Breast epithelium (tissue), 4 donors: ENCODE results near the gene TCFL5. TPM values are rescaled to one million over a fixed set of nuclear protein-coding genes. Genes with fewer than 3 reads are reported as not detected.

Experiments used
- DNase-seq, 2 donors: peaks; one replicate each; pipeline ENCODE4 v3.0.0-alpha.2; 2019; ENCODE audit warnings: low spot score in 2 of 2
- H3K27ac ChIP-seq, 2 donors: fragments of 200-600 bp; sonication (generic) in 1 of 2; one replicate each; pipeline ENCODE4 v1.5.1; 2016 to 2019; ENCODE audit warnings: mild to moderate bottlenecking in 1 of 2
- H3K27me3 ChIP-seq, 2 donors: fragments of 200-600 bp; sonication (generic) in 1 of 2; one replicate each; pipeline versions ENCODE4 v1.5.1 to v1.6.0; 2017 to 2019; ENCODE audit warnings: control low read depth in 1 of 2, mild to moderate bottlenecking in 1 of 2
- H3K36me3 ChIP-seq: fragments of 200-600 bp; one replicate; pipeline ENCODE4 v1.5.1; 2019
- H3K4me1 ChIP-seq, 2 donors: fragments of 200-600 bp; sonication (generic); one replicate each; pipeline ENCODE4 v1.5.1; 2016 to 2019; ENCODE audit warnings: control low read depth in 1 of 2
- H3K4me3 ChIP-seq, 3 donors: fragments of 200-600 bp; sonication (generic); 1 replicate in 2 of 3; 2 replicates in 1 of 3; pipeline ENCODE4 v1.5.1; 2016 to 2019; ENCODE audit warnings: mild to moderate bottlenecking in 3 of 3, moderate library complexity in 2 of 3
- H3K9me3 ChIP-seq, 2 donors: fragments of 200-600 bp; sonication (generic) in 1 of 2; one replicate each; pipeline ENCODE4 v1.5.1; 2016 to 2019; ENCODE audit warnings: control low read depth in 1 of 2
- CTCF ChIP-seq, 3 donors: fragments of 450-650 bp; IDR thresholded peaks; one replicate each; pipeline ENCODE4 v1.5.1; 2016 to 2017; ENCODE audit warnings: antibody characterized with exemption in 3 of 3, mild to moderate bottlenecking in 3 of 3, moderate library complexity in 3 of 3
- POLR2A ChIP-seq: fragments of 450-650 bp; IDR thresholded peaks from one replicate; pipeline ENCODE4 v1.6.1; 2016; ENCODE audit warnings: antibody characterized with exemption, mild to moderate bottlenecking, moderate library complexity
- POLR2AphosphoS5 ChIP-seq, 3 donors: sonication (generic); formaldehyde crosslinking; IDR thresholded peaks; one replicate each; pipeline ENCODE4 v1.6.1; 2017; ENCODE audit warnings: antibody characterized with exemption in 3 of 3
- intact Hi-C: fragments of 100-400 bp; cut with DNase I; formaldehyde crosslinking; loops from one replicate; pipeline ENCODE4 v1.15.1; 2023; ENCODE audit warnings: low total_unique reads
- total RNA-seq, 3 donors: library from RNA; depleted of rRNA; stranded (reverse); fragments of >200 nt; gene quantifications; one replicate each; pipeline ENCODE4 v1.1.0, GENCODE V29; 2016

Gene TCFL5
- total RNA-seq, 3 donors from 2014 or later: 7.8 to 21.0 (median 12.5) TPM

- Histone ChIP-seq H3K4me1 (peaks cover 20 to 24% of the 10 kb centered on the region in 2 donors), H3K27me3 (peaks cover 4 to 9% of the 10 kb centered on the region in 2 donors), H3K9me3 (no peaks in the 10 kb centered on the region), H3K27ac (peak overlapping the region; percentile 55 to 78), H3K4me3 (peak overlapping the region in 1 of 3 donors; percentile 41), H3K36me3 (no peaks in the 10 kb centered on the region)
- intact Hi-C loops: no loop called here
- no peak for TF ChIP-seq CTCF (IDR thresholded peaks at IDR 0.05)
- TF ChIP-seq POLR2AphosphoS5 (IDR thresholded peaks at IDR 0.05): no peak
- no peak for TF ChIP-seq POLR2A
- DNase-seq: no peak
These were observed 42.8 kb downstream of the TCFL5 start for GRCh38 chr20:62818592-62819493.

- H3K9me3 ChIP-seq: no peaks in the 10 kb centered on the region
- H3K4me1 ChIP-seq: peaks cover 20 to 24% of the 10 kb centered on the region in 2 donors
- intact Hi-C loops: no loop called here
- peaks cover 4 to 9% of the 10 kb centered on the region in 2 donors for H3K27me3 ChIP-seq
- H3K27ac ChIP-seq: peak overlapping the region; percentile 55 to 78
- no peak for TF ChIP-seq POLR2AphosphoS5 (IDR thresholded peaks at IDR 0.05)
- TF ChIP-seq POLR2A: no peak
- no peak for TF ChIP-seq CTCF (IDR thresholded peaks at IDR 0.05)
- DNase-seq: no peak
- no peaks in the 10 kb centered on the region for H3K36me3 ChIP-seq
- peak overlapping the region in 1 of 3 donors; percentile 1 for H3K4me3 ChIP-seq
These were observed 43.5 kb downstream of the TCFL5 start for GRCh38 chr20:62817975-62818591.

GRCh38 chr20:62816884-62817873 is 44.4 kb downstream of the TCFL5 start, which contains the start of gene COL9A3:
Gene COL9A3 (plus strand): TSS chr20:62817050. CDS start chr20:62817065, 15 bp downstream.
- Histone ChIP-seq H3K4me1 (peaks cover 20 to 24% of the 10 kb centered on the region in 2 donors), H3K36me3 (no peaks in the 10 kb centered on the region), H3K4me3 (peak within 1 kb of the TSS; percentile 24 to 70 (median 51)), H3K27ac (peak within 1 kb of the TSS in 1 of 2 donors; percentile 78), H3K9me3 (no peaks in the 10 kb centered on the region), H3K27me3 (peaks cover 4 to 9% of the 10 kb centered on the region in 2 donors)
- TF ChIP-seq POLR2AphosphoS5 (IDR thresholded peaks at IDR 0.05) (no peak), CTCF (IDR thresholded peaks at IDR 0.05) (no peak), POLR2A (no peak)
- DNase-seq: no peak
- intact Hi-C loops: no loop called here

GRCh38 chr20:62816031-62816883 is 45.4 kb downstream of the TCFL5 start:
- H3K9me3 ChIP-seq: no peaks in the 10 kb centered on the region
- H3K27me3 ChIP-seq: peaks cover 4 to 9% of the 10 kb centered on the region in 2 donors
- no peaks in the 10 kb centered on the region for H3K36me3 ChIP-seq
- DNase-seq: no peak
- H3K27ac ChIP-seq: no peak overlapping the region
- TF ChIP-seq POLR2A: no peak
- TF ChIP-seq CTCF (IDR thresholded peaks at IDR 0.05): no peak
- no peak for TF ChIP-seq POLR2AphosphoS5 (IDR thresholded peaks at IDR 0.05)
- peaks cover 20 to 24% of the 10 kb centered on the region in 2 donors for H3K4me1 ChIP-seq
- peak overlapping the region; percentile 24 to 70 (median 51) for H3K4me3 ChIP-seq
- intact Hi-C loops: no loop called here
